Progenitor cell of endocrine pancreas (in vitro differentiated cells): Measurements from ENCODE around the gene ICAM1. TPM values are rescaled to one million over a fixed set of nuclear protein-coding genes. Genes with fewer than 3 reads are reported as not detected.

Source experiments
- DNase-seq: peaks from one replicate; pipeline ENCODE4 v3.0.0; 2021; ENCODE audit warnings: low spot score; ENCODE audit not compliant: unreplicated experiment
- H3K27ac Mint-ChIP-seq: 2 replicates; pipeline ENCODE4 v1.8.0; 2021; ENCODE audit warnings: mild to moderate bottlenecking, moderate library complexity, mixed read lengths
- H3K27me3 Mint-ChIP-seq: 2 replicates; pipeline ENCODE4 v1.8.0; 2021; ENCODE audit warnings: mixed read lengths
- H3K36me3 Mint-ChIP-seq: 2 replicates; pipeline ENCODE4 v1.8.0; 2022; ENCODE audit warnings: mixed read lengths; ENCODE audit not compliant: insufficient read depth
- H3K4me1 Mint-ChIP-seq: 2 replicates; pipeline ENCODE4 v1.8.0; 2021; ENCODE audit warnings: low read depth, mixed read lengths
- H3K4me3 Mint-ChIP-seq: 2 replicates; pipeline ENCODE4 v1.8.0; 2021; ENCODE audit warnings: low read depth, mild to moderate bottlenecking, moderate library complexity, mixed read lengths
- H3K9me3 Mint-ChIP-seq: 2 replicates; pipeline ENCODE4 v1.8.0; 2021; ENCODE audit warnings: low read depth, mixed read lengths
- total RNA-seq: library from RNA; stranded (reverse); gene quantifications from 2 replicates; pipeline ENCODE4 v1.2.1, GENCODE V29; 2021
- TF ChIP-seq, protein P1 (sequence below): fragments of 200-600 bp; sonication (generic); IDR thresholded peaks from one replicate; pipeline ENCODE4 v1.5.0; 2021; ENCODE audit warnings: antibody characterized with exemption, mild to moderate bottlenecking; ENCODE audit not compliant: unreplicated experiment

ICAM1 gene
- total RNA-seq, 1 donor from 2014 or later: 0.17 TPM

GRCh38 chr19:10226021-10226375 is 44.9 kb upstream of the ICAM1 start:
- H3K27me3 Mint-ChIP-seq: no peaks in the 10 kb centered on the region
- H3K4me3 Mint-ChIP-seq: no peak overlapping the region
- H3K36me3 Mint-ChIP-seq: peaks cover 6% of the 10 kb centered on the region
- TF ChIP-seq, protein P1, sequence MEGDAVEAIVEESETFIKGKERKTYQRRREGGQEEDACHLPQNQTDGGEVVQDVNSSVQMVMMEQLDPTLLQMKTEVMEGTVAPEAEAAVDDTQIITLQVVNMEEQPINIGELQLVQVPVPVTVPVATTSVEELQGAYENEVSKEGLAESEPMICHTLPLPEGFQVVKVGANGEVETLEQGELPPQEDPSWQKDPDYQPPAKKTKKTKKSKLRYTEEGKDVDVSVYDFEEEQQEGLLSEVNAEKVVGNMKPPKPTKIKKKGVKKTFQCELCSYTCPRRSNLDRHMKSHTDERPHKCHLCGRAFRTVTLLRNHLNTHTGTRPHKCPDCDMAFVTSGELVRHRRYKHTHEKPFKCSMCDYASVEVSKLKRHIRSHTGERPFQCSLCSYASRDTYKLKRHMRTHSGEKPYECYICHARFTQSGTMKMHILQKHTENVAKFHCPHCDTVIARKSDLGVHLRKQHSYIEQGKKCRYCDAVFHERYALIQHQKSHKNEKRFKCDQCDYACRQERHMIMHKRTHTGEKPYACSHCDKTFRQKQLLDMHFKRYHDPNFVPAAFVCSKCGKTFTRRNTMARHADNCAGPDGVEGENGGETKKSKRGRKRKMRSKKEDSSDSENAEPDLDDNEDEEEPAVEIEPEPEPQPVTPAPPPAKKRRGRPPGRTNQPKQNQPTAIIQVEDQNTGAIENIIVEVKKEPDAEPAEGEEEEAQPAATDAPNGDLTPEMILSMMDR: no peak
- H3K27ac Mint-ChIP-seq: no peak overlapping the region
- no peak for DNase-seq
- peaks cover 5% of the 10 kb centered on the region for H3K4me1 Mint-ChIP-seq
- no peaks in the 10 kb centered on the region for H3K9me3 Mint-ChIP-seq

GRCh38 chr19:10226376-10227025 is 44.4 kb upstream of the ICAM1 start:
- TF ChIP-seq, protein P1: no peak
- Mint-ChIP-seq H3K4me3 (no peak overlapping the region), H3K9me3 (no peaks in the 10 kb centered on the region), H3K4me1 (peaks cover 5% of the 10 kb centered on the region), H3K36me3 (peaks cover 6% of the 10 kb centered on the region), H3K27me3 (no peaks in the 10 kb centered on the region), H3K27ac (no peak overlapping the region)
- no peak for DNase-seq

DNA sequence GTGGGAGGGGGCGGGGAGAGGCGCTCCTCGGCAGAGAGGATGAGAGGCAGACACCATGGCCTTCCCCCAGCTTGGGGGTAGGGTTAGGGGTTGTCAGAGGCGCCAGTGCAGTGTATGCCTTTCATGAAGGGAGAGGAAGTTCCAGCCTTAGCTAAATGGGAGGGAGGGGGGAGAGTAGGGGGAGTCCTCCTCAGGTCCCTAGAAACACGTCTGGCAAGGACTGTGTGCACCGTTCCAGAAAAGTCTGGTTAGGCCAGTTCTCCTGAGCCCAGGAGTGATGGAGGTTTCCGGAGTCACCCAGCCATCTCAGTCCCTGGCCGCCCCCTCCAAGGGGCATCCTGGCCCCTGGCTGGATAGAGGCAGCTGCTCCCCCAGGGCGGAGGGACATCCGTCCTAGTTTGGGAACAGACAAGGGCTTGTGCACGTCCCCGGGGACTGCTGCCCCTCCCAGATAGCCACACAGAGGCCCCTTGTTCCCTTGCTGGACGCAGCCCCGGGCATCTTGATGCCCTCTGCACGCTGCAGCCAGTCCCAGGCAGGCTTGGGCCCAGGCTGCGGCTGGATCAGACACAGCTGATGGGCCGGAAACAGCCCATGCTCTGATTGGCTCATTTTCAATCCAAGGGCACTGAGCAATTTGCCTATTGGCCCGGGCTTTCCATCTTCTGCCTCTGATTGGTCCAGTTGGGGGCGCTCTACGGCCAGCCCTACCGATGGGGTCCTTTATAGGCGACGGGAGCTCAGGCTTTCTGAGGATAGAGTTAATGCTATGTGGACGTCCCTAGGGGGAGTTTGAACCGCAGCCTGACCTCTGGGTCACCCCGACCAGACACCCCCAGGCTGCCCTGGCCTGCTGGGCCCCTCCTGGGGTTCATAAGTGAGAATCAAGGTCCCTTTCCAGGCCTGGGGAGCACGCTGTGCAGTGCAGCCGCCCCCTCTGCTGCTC is 43.6 kb upstream of the ICAM1 start:
- TF ChIP-seq, protein P1: no peak
- Mint-ChIP-seq H3K4me1 (peaks cover 5% of the 10 kb centered on the region), H3K27me3 (no peaks in the 10 kb centered on the region), H3K4me3 (no peak overlapping the region), H3K27ac (no peak overlapping the region), H3K9me3 (no peaks in the 10 kb centered on the region), H3K36me3 (peaks cover 6% of the 10 kb centered on the region)
- no peak for DNase-seq

- H3K27me3 Mint-ChIP-seq: no peaks in the 10 kb centered on the region
- no peak overlapping the region for H3K4me3 Mint-ChIP-seq
- TF ChIP-seq, protein P1: no peak
- peaks cover 5% of the 10 kb centered on the region for H3K36me3 Mint-ChIP-seq
- H3K27ac Mint-ChIP-seq: no peak overlapping the region
- no peaks in the 10 kb centered on the region for H3K9me3 Mint-ChIP-seq
- no peak for DNase-seq
- peaks cover 5% of the 10 kb centered on the region for H3K4me1 Mint-ChIP-seq
Observed at GRCh38 chr19:10228393-10228792, 42.5 kb upstream of the ICAM1 start.

DNA sequence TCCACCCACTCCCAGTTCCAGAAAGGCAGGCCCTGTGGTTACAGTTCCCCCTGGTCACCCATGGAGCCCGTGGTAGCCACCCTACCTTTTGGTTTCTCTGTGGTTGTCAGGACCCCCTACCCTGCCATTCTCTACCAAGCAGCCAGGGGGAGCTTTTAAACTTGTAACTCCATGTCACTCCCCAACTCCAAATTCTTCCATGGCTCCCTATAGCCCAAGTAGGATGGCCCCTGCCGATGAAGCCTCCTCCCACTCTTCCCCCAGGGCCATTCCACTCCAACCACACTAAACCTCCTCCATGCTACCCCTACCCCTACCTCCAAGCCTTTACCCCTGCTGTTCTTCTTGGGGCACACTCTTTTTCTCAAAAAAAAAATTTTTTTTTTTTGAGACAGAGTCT is 42.0 kb upstream of the ICAM1 start:
- DNase-seq: no peak
- Mint-ChIP-seq H3K36me3 (peaks cover 5% of the 10 kb centered on the region), H3K27me3 (no peaks in the 10 kb centered on the region), H3K9me3 (no peaks in the 10 kb centered on the region), H3K27ac (peak overlapping the region; percentile 20), H3K4me3 (peak overlapping the region; percentile 41), H3K4me1 (peaks cover 5% of the 10 kb centered on the region)
- TF ChIP-seq, protein P1: peak; percentile 49
